GM12878 (cell line): ENCODE measurements around the gene ZNF248. TPM values are rescaled to one million over a fixed set of nuclear protein-coding genes. Genes with fewer than 3 reads are reported as not detected.

Experiments used
- ATAC-seq: fragments of 200-7000 bp; cut with Tn5 transposase; 3 replicates; pipeline ENCODE4 v1.9.1; 2020; ENCODE audit warnings: mild to moderate bottlenecking, moderate library complexity
- BruUV-seq: library from RNA; stranded (reverse); fragments of 400-500 nt; replicated peaks from 2 replicates; lab custom pipeline; 2021; lab: Mats Ljungman, UMichigan
- CTCF ChIA-PET: fragments of 300-600 bp; sonication (Branson Sonifier 250); formaldehyde crosslinking; extraction: SDS; loops from one replicate; lab custom pipeline; 2021; ENCODE audit warnings: inconsistent platforms; lab: Yijun Ruan, JAX
- POLR2A ChIA-PET: fragments of 350-600 bp; formaldehyde crosslinking; extraction: SDS; loops from one replicate; lab custom pipeline; 2021; ENCODE audit warnings: inconsistent platforms; lab: Charles Lee
- RAD21 ChIA-PET: fragments of 300-600 bp; sonication (Branson Sonifier 250); formaldehyde crosslinking; loops from one replicate; lab custom pipeline; 2023; ENCODE audit warnings: antibody characterized with exemption; ENCODE audit not compliant: unreplicated experiment; lab: Charles Lee
- SMC1A ChIA-PET: fragments of 300-600 bp; sonication (Branson Sonifier 250); formaldehyde crosslinking; loops from one replicate; lab custom pipeline; 2023; ENCODE audit not compliant: unreplicated experiment, uncharacterized antibody; lab: Charles Lee
- DNase-seq: peaks from one replicate; pipeline ENCODE4 v3.0.0-alpha.2; 2011; ENCODE audit warnings: low read depth, low spot score
- FAIRE-seq: peaks from 3 replicates; lab custom pipeline; 2011; peaks lifted over from hg19 to GRCh38; lab: Jason Lieb, UNC
- H2AFZ ChIP-seq: 2 replicates; pipeline ENCODE4 v1.6.0; 2011; ENCODE audit warnings: low read depth, low read length, control low read depth; ENCODE audit not compliant: control insufficient read depth
- H3K27ac ChIP-seq: 2 replicates; pipeline ENCODE4 v1.5.1; 2011; ENCODE audit warnings: control low read depth; ENCODE audit not compliant: control insufficient read depth, insufficient read depth
- H3K27me3 ChIP-seq, 2 experiments: replicated peaks in 1 of 2; 2 replicates each; pipeline versions ENCODE4 v1.6.0 to v1.6.1; 2011; ENCODE audit warnings: low read length in 1 of 2; ENCODE audit not compliant: control insufficient read depth in 2 of 2, insufficient read depth in 2 of 2
- H3K36me3 ChIP-seq, 2 experiments: 2 replicates each; pipeline ENCODE4 v1.5.1; 2011; ENCODE audit warnings: low read length in 1 of 2; ENCODE audit not compliant: control insufficient read depth in 2 of 2, insufficient read depth in 2 of 2
- H3K4me1 ChIP-seq: 2 replicates; pipeline ENCODE4 v1.6.1; 2011; ENCODE audit warnings: mild to moderate bottlenecking, low read length, moderate library complexity, mixed read lengths; ENCODE audit not compliant: control insufficient read depth, insufficient read depth
- H3K4me2 ChIP-seq: 2 replicates; pipeline ENCODE4 v1.6.0; 2011; ENCODE audit warnings: control low read depth; ENCODE audit not compliant: control insufficient read depth, insufficient read depth
- H3K4me3 ChIP-seq: fragments of 200-600 bp; sonication (generic); 2 replicates; pipeline ENCODE4 v1.5.1; 2016
- H3K79me2 ChIP-seq: 2 replicates; pipeline ENCODE4 v1.6.0; 2011; ENCODE audit warnings: low read length; ENCODE audit not compliant: control insufficient read depth, insufficient read depth
- H3K9ac ChIP-seq: 2 replicates; pipeline ENCODE4 v1.8.0; 2011; ENCODE audit warnings: low read length, control low read depth, mixed read lengths; ENCODE audit not compliant: control insufficient read depth, insufficient read depth
- H3K9me3 ChIP-seq: replicated peaks from 3 replicates; pipeline ENCODE4 v1.5.1; 2011; ENCODE audit warnings: mild to moderate bottlenecking, low read length; ENCODE audit not compliant: control insufficient read depth, insufficient read depth
- H4K20me1 ChIP-seq: 2 replicates; pipeline ENCODE4 v1.6.0; 2011; ENCODE audit not compliant: control insufficient read depth, insufficient read depth
- CREM ChIP-seq: IDR thresholded peaks from 2 replicates; pipeline ENCODE4 v1.6.1; 2014; ENCODE audit warnings: antibody characterized with exemption, low read depth
- ETV6 ChIP-seq, 2 experiments: fragments of 450-650 bp in 1 of 2; IDR thresholded peaks in 1 of 2; conservative IDR thresholded peaks in 1 of 2; 2 replicates each; pipeline ENCODE4 v1.6.1; 2014; ENCODE audit warnings: antibody characterized with exemption in 1 of 2, borderline replicate concordance in 1 of 2, low read depth in 1 of 2, mild to moderate bottlenecking in 1 of 2, moderate library complexity in 1 of 2
- KDM1A ChIP-seq: fragments of 200-600 bp; sonication (generic); IDR thresholded peaks from 2 replicates; pipeline ENCODE4 v1.6.1; 2016; ENCODE audit warnings: borderline replicate concordance
- NBN ChIP-seq: fragments of 450-650 bp; IDR thresholded peaks from 2 replicates; pipeline ENCODE4 v1.6.1; 2016
- NRF1 ChIP-seq: conservative IDR thresholded peaks from 2 replicates; pipeline ENCODE4 v1.6.1; 2011; ENCODE audit warnings: mild to moderate bottlenecking, low read depth, low read length, improper control_type of control experiment
- RUNX3 ChIP-seq: IDR thresholded peaks from 2 replicates; pipeline ENCODE4 v1.6.1; 2012; ENCODE audit warnings: low read length, inconsistent platforms
- SIN3A ChIP-seq: IDR thresholded peaks from 2 replicates; pipeline ENCODE4 v1.6.1; 2012; ENCODE audit warnings: low read depth, low read length, improper control_type of control experiment
- TBL1XR1 ChIP-seq: IDR thresholded peaks from 2 replicates; pipeline ENCODE4 v1.6.1; 2012; ENCODE audit warnings: low read depth, low read length, improper control_type of control experiment
- ZZZ3 ChIP-seq: IDR thresholded peaks from 2 replicates; pipeline ENCODE4 v1.6.1; 2011; ENCODE audit warnings: low read depth; ENCODE audit not compliant: control insufficient read depth, insufficient read length
- WGBS: methylation state at CpG from one replicate; pipeline ENCODE4 v1.1.6; 2016; ENCODE audit warnings: low lambda C conversion rate; ENCODE audit not compliant: insufficient replicate concordance, insufficient coverage; ENCODE audit errors: missing lambda C conversion rate; 5-methylcytosine and 5-hydroxymethylcytosine counted together
- in situ Hi-C: fragments of 300-500 bp; cut with MboI; formaldehyde crosslinking; loops from 9 replicates; pipeline ENCODE4 v1.14.3; 2018; ENCODE audit warnings: mixed read lengths
- intact Hi-C: fragments of 100-400 bp; cut with micrococcal nuclease; formaldehyde crosslinking; loops from one replicate; pipeline ENCODE4 v1.14.2; 2022; ENCODE audit not compliant: unreplicated experiment
- polyA plus RNA-seq, 11 experiments: library from polyadenylated mRNA; depleted of rRNA in 4 of 11; unstranded in 6 of 11; stranded (reverse) in 5 of 11; fragments of >200 nt; fragmentation: Nextera tagmentation in 4 of 11; fragmentation: Illumina TruSeq in 1 of 11; extraction: Ambion mirVana in 4 of 11; extraction: Trizol in 1 of 11; gene quantifications; 1 replicate in 1 of 11; 2 replicates in 10 of 11; pipeline versions ENCODE4 v1.2.1 to v1.2.3, GENCODE V29; 2011 to 2016; ENCODE audit warnings: inconsistent platforms in 2 of 11, missing spikeins in 2 of 11, low read depth in 1 of 11
- total RNA-seq, 4 experiments: library from RNA; depleted of rRNA in 3 of 4; stranded (reverse); fragments of >200 nt in 3 of 4; fragmentation: Illumina TruSeq in 1 of 4; extraction: Trizol in 1 of 4; gene quantifications; 2 replicates each; pipeline versions ENCODE4 v1.2.1 to v1.2.3, GENCODE V29; 2013 to 2021
- TF ChIP-seq, protein P1 (sequence below): IDR thresholded peaks from 2 replicates; pipeline ENCODE4 v1.6.1; 2012; ENCODE audit warnings: mild to moderate bottlenecking, low read depth, low read length
- TF ChIP-seq, protein P2 (sequence below): fragments of 450-650 bp; IDR thresholded peaks from 2 replicates; pipeline ENCODE4 v1.6.1; 2017; ENCODE audit warnings: mild to moderate bottlenecking, moderate library complexity

ZNF248 gene
- total and polyA plus RNA-seq, 10 of the 15 experiments (the other 5 are each of a cell fraction or from before 2014, with no cell fraction given), result 2.0 to 16.3 (median 8.9) TPM

GRCh38 chr10:37895674-37896073 is 38.3 kb upstream of the ZNF248 start:
- Histone ChIP-seq H3K4me2 (no peak overlapping the region), H3K4me3 (no peak overlapping the region), H3K4me1 (no peaks in the 10 kb centered on the region), H3K27ac (no peak overlapping the region), H3K79me2 (no peaks in the 10 kb centered on the region), H3K9ac (no peak overlapping the region), H3K36me3 (no peaks in the 10 kb centered on the region), H3K9me3 (peaks cover 2% of the 10 kb centered on the region; the same call in 1 of the 3 replicates), H2AFZ (no peak overlapping the region), H4K20me1 (no peaks in the 10 kb centered on the region), H3K27me3 (no peaks in the 10 kb centered on the region)
- ChIA-PET POLR2A (no interaction called here), RAD21 (no interaction called here), CTCF (no interaction called here), SMC1A (no interaction called here)
- WGBS, result 0% methylated on average over 3 of the region's 3 CpGs
- no peak for FAIRE-seq
- intact Hi-C loops, result no loop called here
- TF ChIP-seq, protein P1, sequence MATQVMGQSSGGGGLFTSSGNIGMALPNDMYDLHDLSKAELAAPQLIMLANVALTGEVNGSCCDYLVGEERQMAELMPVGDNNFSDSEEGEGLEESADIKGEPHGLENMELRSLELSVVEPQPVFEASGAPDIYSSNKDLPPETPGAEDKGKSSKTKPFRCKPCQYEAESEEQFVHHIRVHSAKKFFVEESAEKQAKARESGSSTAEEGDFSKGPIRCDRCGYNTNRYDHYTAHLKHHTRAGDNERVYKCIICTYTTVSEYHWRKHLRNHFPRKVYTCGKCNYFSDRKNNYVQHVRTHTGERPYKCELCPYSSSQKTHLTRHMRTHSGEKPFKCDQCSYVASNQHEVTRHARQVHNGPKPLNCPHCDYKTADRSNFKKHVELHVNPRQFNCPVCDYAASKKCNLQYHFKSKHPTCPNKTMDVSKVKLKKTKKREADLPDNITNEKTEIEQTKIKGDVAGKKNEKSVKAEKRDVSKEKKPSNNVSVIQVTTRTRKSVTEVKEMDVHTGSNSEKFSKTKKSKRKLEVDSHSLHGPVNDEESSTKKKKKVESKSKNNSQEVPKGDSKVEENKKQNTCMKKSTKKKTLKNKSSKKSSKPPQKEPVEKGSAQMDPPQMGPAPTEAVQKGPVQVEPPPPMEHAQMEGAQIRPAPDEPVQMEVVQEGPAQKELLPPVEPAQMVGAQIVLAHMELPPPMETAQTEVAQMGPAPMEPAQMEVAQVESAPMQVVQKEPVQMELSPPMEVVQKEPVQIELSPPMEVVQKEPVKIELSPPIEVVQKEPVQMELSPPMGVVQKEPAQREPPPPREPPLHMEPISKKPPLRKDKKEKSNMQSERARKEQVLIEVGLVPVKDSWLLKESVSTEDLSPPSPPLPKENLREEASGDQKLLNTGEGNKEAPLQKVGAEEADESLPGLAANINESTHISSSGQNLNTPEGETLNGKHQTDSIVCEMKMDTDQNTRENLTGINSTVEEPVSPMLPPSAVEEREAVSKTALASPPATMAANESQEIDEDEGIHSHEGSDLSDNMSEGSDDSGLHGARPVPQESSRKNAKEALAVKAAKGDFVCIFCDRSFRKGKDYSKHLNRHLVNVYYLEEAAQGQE, result no peak
- TF ChIP-seq ETV6 (conservative IDR thresholded peaks at IDR 0.05 in 1 of 2, IDR thresholded peaks at IDR 0.05 in 1 of 2; ENCODE audit: borderline replicate concordance in 1 of 2, low read depth in 1 of 2) (no peak), SIN3A (no peak), TBL1XR1 (no peak), RUNX3 (no peak), ZZZ3 (no peak), NBN (no peak), NRF1 (no peak), CREM (no peak), KDM1A (no peak)
- TF ChIP-seq, protein P2, sequence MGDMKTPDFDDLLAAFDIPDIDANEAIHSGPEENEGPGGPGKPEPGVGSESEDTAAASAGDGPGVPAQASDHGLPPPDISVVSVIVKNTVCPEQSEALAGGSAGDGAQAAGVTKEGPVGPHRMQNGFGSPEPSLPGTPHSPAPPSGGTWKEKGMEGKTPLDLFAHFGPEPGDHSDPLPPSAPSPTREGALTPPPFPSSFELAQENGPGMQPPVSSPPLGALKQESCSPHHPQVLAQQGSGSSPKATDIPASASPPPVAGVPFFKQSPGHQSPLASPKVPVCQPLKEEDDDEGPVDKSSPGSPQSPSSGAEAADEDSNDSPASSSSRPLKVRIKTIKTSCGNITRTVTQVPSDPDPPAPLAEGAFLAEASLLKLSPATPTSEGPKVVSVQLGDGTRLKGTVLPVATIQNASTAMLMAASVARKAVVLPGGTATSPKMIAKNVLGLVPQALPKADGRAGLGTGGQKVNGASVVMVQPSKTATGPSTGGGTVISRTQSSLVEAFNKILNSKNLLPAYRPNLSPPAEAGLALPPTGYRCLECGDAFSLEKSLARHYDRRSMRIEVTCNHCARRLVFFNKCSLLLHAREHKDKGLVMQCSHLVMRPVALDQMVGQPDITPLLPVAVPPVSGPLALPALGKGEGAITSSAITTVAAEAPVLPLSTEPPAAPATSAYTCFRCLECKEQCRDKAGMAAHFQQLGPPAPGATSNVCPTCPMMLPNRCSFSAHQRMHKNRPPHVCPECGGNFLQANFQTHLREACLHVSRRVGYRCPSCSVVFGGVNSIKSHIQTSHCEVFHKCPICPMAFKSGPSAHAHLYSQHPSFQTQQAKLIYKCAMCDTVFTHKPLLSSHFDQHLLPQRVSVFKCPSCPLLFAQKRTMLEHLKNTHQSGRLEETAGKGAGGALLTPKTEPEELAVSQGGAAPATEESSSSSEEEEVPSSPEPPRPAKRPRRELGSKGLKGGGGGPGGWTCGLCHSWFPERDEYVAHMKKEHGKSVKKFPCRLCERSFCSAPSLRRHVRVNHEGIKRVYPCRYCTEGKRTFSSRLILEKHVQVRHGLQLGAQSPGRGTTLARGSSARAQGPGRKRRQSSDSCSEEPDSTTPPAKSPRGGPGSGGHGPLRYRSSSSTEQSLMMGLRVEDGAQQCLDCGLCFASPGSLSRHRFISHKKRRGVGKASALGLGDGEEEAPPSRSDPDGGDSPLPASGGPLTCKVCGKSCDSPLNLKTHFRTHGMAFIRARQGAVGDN, result no peak
- no TSS peak for BruUV-seq
- no peak for DNase-seq
- in situ Hi-C loops, result no loop called here
- no peak for ATAC-seq
